ENCODE measurements around the gene NCK2.

The NCK2 gene

GRCh38 chr2:105924271-105924670 is 179.6 kb downstream of the NCK2 start:
- DNase-seq (ENCODE audit: low read depth in 2 of 2) = no peak

- no peak for DNase-seq (ENCODE audit: low read depth in 2 of 2)
Measured at GRCh38 chr2:105924932-105925331, 180.2 kb downstream of the NCK2 start.

- no peak for DNase-seq (ENCODE audit: low read depth in 2 of 2)
Measured at GRCh38 chr2:105925390-105925789, 180.7 kb downstream of the NCK2 start.

- DNase-seq (ENCODE audit: low read depth in 2 of 2) = no peak
Measured at GRCh38 chr2:105926960-105927678, 182.4 kb downstream of the NCK2 start.

- no peak for DNase-seq (ENCODE audit: low read depth in 2 of 2)
Measured at GRCh38 chr2:105928086-105928485, 183.4 kb downstream of the NCK2 start.

GRCh38 chr2:105928563-105928962 is 183.9 kb downstream of the NCK2 start:
- no peak for DNase-seq (ENCODE audit: low read depth in 2 of 2)

GRCh38 chr2:105929516-105929915 is 184.8 kb downstream of the NCK2 start:
- no peak for DNase-seq (ENCODE audit: low read depth in 2 of 2)

- DNase-seq (ENCODE audit: low read depth in 2 of 2) = no peak
Measured at GRCh38 chr2:105932582-105932981, 187.9 kb downstream of the NCK2 start.

GRCh38 chr2:105933906-105934305 is 189.2 kb downstream of the NCK2 start:
- DNase-seq (ENCODE audit: low read depth in 2 of 2) = no peak

- DNase-seq (ENCODE audit: low read depth in 2 of 2) = no peak
Measured at GRCh38 chr2:105934467-105934866, 189.8 kb downstream of the NCK2 start.

GRCh38 chr2:105935063-105935462 is 190.4 kb downstream of the NCK2 start:
- DNase-seq (ENCODE audit: low read depth in 2 of 2) = no peak

- no peak for DNase-seq (ENCODE audit: low read depth in 2 of 2)
Measured at GRCh38 chr2:105936954-105937353, 192.2 kb downstream of the NCK2 start.

GRCh38 chr2:105937498-105938097 is 192.9 kb downstream of the NCK2 start:
- DNase-seq (ENCODE audit: low read depth in 2 of 2) = no peak

Measured in fibroblast of skin of left quadriceps (primary cell).